Islet of Langerhans (tissue), 1 donor: ENCODE results near the gene PPP1R1C.
A peak's percentile ranks its signal among the peaks of the same experiment; 100 is the strongest.

Experiments used
- FAIRE-seq: peaks from one replicate; lab custom pipeline; 2011; peaks lifted over from hg19 to GRCh38; lab: Jason Lieb, UNC

PPP1R1C gene

GRCh38 chr2:182064019-182064778, 78.5 kb downstream of the PPP1R1C start:
- peak; percentile 60 for FAIRE-seq

GRCh38 chr2:182066400-182067087, 80.9 kb downstream of the PPP1R1C start:
- FAIRE-seq: no peak

- no peak for FAIRE-seq
Observed at GRCh38 chr2:182067393-182067792, 81.7 kb downstream of the PPP1R1C start.

- no peak for FAIRE-seq
Observed at GRCh38 chr2:182068811-182069210, 83.2 kb downstream of the PPP1R1C start.

- no peak for FAIRE-seq
Observed at GRCh38 chr2:182069416-182069815, 83.8 kb downstream of the PPP1R1C start.

- no peak for FAIRE-seq
Observed at GRCh38 chr2:182069908-182070307, 84.3 kb downstream of the PPP1R1C start.

- FAIRE-seq: no peak
Observed at GRCh38 chr2:182070736-182071135, 85.1 kb downstream of the PPP1R1C start.

- FAIRE-seq: no peak
Observed at GRCh38 chr2:182072861-182073260, 87.2 kb downstream of the PPP1R1C start.

GRCh38 chr2:182073613-182074012, 88.0 kb downstream of the PPP1R1C start:
- no peak for FAIRE-seq

- FAIRE-seq: no peak
Observed at GRCh38 chr2:182077023-182077422, 91.4 kb downstream of the PPP1R1C start.

- FAIRE-seq: peak; percentile 100
Observed at GRCh38 chr2:182077448-182078142, 91.9 kb downstream of the PPP1R1C start.

GRCh38 chr2:182078988-182079602, 93.4 kb downstream of the PPP1R1C start:
- FAIRE-seq: peak; percentile 62

GRCh38 chr2:182080493-182080892, 94.8 kb downstream of the PPP1R1C start:
- no peak for FAIRE-seq

- no peak for FAIRE-seq
Observed at GRCh38 chr2:182081602-182082260, 96.1 kb downstream of the PPP1R1C start.

- no peak for FAIRE-seq
Observed at GRCh38 chr2:182088681-182089320, 103.1 kb downstream of the PPP1R1C start.

- no peak for FAIRE-seq
Observed at GRCh38 chr2:182090486-182090885, 104.8 kb downstream of the PPP1R1C start.

GRCh38 chr2:182097571-182098164, 112.0 kb downstream of the PPP1R1C start:
- no peak for FAIRE-seq

- no peak for FAIRE-seq
Observed at GRCh38 chr2:182098648-182099047, 113.0 kb downstream of the PPP1R1C start.

- no peak for FAIRE-seq
Observed at GRCh38 chr2:182101263-182101662, 115.6 kb downstream of the PPP1R1C start.

GRCh38 chr2:182103526-182103925, 117.9 kb downstream of the PPP1R1C start:
- no peak for FAIRE-seq

- no peak for FAIRE-seq
Observed at GRCh38 chr2:182110347-182110746, 124.7 kb downstream of the PPP1R1C start.
